Dendritic cell treated with granulocyte-macrophage colony-stimulating factor and Interleukin-4, amounts not matched to agents 40 ng/mL and 50 ng/mL, for 4 days (primary cell): ENCODE measurements around the gene GDF7.
"Not testable (repeated sequence)": the region's sequence is repeated elsewhere in the genome, so short reads cannot be mapped to it uniquely, and the experiment has no call there.

Experiments used
- H3K27ac Mint-ChIP-seq: one replicate; pipeline ENCODE4 v1.8.0; 2022; ENCODE audit warnings: mild to moderate bottlenecking, mixed read lengths
- H3K27me3 Mint-ChIP-seq: one replicate; pipeline ENCODE4 v1.8.0; 2022; ENCODE audit warnings: mild to moderate bottlenecking, mixed read lengths
- H3K36me3 Mint-ChIP-seq: one replicate; pipeline ENCODE4 v1.8.0; 2022; ENCODE audit warnings: low read depth, mixed read lengths
- H3K4me1 Mint-ChIP-seq: one replicate; pipeline ENCODE4 v1.8.0; 2022; ENCODE audit warnings: low read depth, mixed read lengths
- H3K4me3 Mint-ChIP-seq: one replicate; pipeline ENCODE4 v1.8.0; 2022; ENCODE audit warnings: mild to moderate bottlenecking, moderate library complexity, mixed read lengths
- H3K9me3 Mint-ChIP-seq: one replicate; pipeline ENCODE4 v1.8.0; 2022; ENCODE audit warnings: mixed read lengths
- intact Hi-C: fragments of 100-400 bp; cut with micrococcal nuclease; formaldehyde crosslinking; loops from one replicate; pipeline ENCODE4 v1.15.0; 2022

The GDF7 gene

DNA sequence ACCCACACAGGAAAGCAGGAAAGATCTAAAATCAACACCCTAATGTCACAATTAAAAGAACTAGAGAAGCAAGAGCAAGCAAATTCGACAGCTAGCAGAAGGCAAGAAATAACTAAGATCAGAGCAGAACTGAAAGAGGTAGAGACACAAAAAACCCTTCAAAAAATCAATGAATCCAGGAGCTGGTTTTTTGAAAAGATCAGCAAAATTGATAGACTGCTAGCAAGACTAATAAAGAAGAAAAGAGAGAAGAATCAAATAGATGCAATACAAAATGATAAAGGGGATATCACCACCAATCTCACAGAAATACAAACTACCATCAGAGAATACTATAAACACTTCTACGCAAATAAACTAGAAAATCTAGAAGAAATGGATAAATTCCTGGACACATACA is 47.5 kb downstream of the GDF7 start:
- Mint-ChIP-seq H3K4me1 (peaks cover 15% of the 10 kb centered on the region), H3K9me3 (peaks cover 19% of the 10 kb centered on the region), H3K36me3 (peaks cover 29% of the 10 kb centered on the region)
- intact Hi-C loops, H3K27me3 Mint-ChIP-seq, H3K4me3 Mint-ChIP-seq, H3K27ac Mint-ChIP-seq: not testable (repeated sequence)

DNA sequence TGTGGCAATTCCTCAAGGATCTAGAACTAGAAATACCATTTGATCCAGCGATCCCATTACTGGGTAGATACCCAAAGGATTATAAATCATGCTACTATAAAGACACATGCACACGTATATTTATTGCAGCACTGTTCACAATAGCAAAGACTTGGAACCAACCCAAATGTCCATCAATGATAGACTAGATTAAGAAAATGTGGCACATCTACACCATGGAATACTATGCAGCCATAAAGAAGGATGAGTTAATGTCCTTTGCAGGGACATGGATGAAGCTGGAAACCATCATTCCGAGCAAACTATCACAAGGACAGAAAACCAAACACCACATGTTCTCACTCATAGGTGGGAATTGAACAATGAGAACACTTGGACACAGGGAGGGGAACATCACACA is 49.2 kb downstream of the GDF7 start:
- peaks cover 26% of the 10 kb centered on the region for H3K36me3 Mint-ChIP-seq
- H3K27me3 Mint-ChIP-seq, H3K27ac Mint-ChIP-seq, intact Hi-C loops, H3K4me3 Mint-ChIP-seq: not testable (repeated sequence)
- H3K9me3 Mint-ChIP-seq = peaks cover 28% of the 10 kb centered on the region
- H3K4me1 Mint-ChIP-seq = peaks cover 15% of the 10 kb centered on the region

DNA sequence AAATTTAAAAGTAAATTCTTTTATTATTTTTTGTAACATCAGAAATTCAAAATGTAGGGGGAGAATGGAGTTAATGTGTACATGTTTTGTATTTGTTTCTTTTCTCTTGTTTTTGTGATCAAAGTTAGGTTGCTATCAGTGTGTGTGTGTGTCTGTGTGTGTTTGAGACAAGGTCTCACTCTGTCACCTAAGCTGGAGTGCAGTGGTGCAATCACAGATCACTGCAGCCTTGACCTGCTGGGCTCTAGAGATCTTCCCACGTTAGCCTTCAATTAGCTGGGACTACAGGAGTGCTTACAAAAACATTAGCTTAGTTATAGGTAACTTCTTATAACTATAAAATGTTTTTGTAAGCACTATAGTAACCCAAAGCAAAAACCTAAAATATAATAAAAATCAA is 50.7 kb downstream of the GDF7 start:
- Mint-ChIP-seq H3K9me3 (peaks cover 28% of the 10 kb centered on the region), H3K27ac (no peak overlapping the region), H3K36me3 (peaks cover 28% of the 10 kb centered on the region), H3K27me3 (no peaks in the 10 kb centered on the region), H3K4me3 (no peak overlapping the region), H3K4me1 (peaks cover 15% of the 10 kb centered on the region)
- intact Hi-C loops = no loop called here

DNA sequence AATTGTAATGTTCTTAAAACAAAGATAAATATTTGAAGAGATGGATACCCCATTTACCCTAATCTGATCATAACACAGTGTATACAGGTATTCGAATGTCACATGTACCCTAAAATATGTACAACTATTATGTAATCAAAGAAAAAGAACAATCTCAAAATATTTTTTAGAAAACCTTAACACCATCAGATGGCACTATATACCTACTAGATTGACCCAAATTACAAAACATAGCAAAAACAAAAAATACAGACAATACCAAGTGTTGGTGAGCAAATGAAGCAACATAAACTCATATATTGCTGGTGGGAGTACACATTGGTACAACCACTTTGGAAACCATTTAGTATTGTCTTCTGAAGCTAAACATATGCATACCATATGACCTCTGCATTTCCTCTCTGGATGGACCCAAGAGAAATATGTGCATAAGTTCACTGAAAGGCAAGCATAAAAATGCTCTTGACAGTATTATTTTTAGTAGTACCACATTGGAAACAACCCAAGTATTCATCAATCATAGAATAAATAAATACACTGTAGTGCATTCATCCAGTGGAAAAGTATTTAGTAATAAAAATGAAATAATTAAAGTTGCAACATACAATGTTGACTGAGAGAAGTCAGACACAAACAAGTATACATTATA is 55.8 kb downstream of the GDF7 start:
- Mint-ChIP-seq H3K9me3 (peaks cover 25% of the 10 kb centered on the region), H3K4me1 (no peaks in the 10 kb centered on the region), H3K4me3 (no peak overlapping the region), H3K27ac (no peak overlapping the region), H3K27me3 (no peaks in the 10 kb centered on the region), H3K36me3 (peaks cover 18% of the 10 kb centered on the region)
- intact Hi-C loops = no loop called here

DNA sequence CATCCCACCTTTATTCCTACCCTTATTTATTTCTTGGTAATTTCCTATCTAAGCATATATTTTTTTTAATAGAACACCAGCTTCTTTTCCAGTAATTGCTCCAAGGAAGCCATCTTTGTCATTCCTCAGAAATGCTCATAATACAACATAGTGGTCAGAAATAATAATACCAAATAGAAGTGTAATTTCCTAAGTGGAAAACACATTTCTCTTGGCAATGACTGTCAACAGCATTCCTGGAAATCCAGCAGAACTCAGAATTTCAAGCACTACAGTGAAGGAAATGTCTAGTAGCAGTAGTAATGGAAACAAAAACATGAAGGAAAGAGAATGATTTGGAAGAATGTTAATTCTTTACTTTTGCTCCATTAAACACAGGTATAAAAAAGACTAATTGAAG is 56.6 kb downstream of the GDF7 start:
- Mint-ChIP-seq H3K4me3 (no peak overlapping the region), H3K4me1 (peaks cover 8% of the 10 kb centered on the region), H3K27me3 (no peaks in the 10 kb centered on the region), H3K27ac (no peak overlapping the region), H3K36me3 (peaks cover 18% of the 10 kb centered on the region), H3K9me3 (peaks cover 16% of the 10 kb centered on the region)
- intact Hi-C loops = no loop called here

DNA sequence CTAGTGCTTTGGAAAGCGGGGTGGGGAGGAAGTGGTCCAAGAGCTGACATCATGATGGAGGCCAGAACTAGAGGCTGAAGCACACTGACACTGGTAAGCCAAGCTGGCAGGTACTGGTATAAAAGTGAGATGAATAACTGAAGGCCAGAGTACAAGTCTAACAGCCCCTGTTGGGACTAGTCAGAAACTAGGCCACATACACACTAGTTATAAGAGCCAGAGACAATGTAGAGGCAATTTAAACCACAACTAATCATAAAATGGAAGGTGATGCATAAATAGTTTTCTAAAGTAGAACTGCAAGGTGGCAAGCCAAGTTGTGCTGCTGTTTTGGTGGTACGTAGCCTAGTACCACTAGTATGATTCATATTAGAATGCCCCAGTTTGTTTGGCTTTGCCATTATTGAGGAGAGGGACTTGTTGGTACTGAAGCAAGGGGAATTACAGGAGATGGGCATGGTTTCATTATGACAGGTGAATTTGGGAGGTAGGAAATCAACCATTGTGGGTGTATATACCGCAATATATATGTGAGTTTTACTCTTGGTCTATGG is 57.6 kb downstream of the GDF7 start:
- Mint-ChIP-seq H3K36me3 (peaks cover 18% of the 10 kb centered on the region), H3K4me3 (no peak overlapping the region), H3K4me1 (peaks cover 12% of the 10 kb centered on the region), H3K27ac (no peak overlapping the region), H3K9me3 (peaks cover 7% of the 10 kb centered on the region), H3K27me3 (no peaks in the 10 kb centered on the region)
- intact Hi-C loops = no loop called here

DNA sequence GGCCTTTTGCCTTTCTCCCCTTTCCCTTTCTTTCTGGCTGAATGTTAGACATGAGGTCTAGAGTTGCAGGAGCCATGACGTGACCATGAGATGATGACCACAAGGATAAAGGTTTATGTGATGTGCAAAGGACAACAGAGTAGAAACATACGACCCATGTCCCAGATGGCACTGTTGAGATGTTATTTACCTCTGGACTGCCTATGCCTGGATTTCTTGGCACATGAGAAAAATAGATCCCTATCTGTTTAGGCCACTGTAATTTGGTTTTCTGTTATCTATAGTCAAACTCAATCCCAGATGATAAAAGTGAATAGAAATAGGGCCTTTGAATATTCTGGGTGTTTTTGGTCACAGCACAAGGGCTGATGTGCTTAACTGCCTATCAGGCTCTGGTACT is 58.8 kb downstream of the GDF7 start:
- peaks cover 23% of the 10 kb centered on the region for H3K36me3 Mint-ChIP-seq
- no peaks in the 10 kb centered on the region for H3K27me3 Mint-ChIP-seq
- H3K9me3 Mint-ChIP-seq = no peaks in the 10 kb centered on the region
- peaks cover 12% of the 10 kb centered on the region for H3K4me1 Mint-ChIP-seq
- intact Hi-C loops = no loop called here
- no peak overlapping the region for H3K4me3 Mint-ChIP-seq
- H3K27ac Mint-ChIP-seq = no peak overlapping the region

DNA sequence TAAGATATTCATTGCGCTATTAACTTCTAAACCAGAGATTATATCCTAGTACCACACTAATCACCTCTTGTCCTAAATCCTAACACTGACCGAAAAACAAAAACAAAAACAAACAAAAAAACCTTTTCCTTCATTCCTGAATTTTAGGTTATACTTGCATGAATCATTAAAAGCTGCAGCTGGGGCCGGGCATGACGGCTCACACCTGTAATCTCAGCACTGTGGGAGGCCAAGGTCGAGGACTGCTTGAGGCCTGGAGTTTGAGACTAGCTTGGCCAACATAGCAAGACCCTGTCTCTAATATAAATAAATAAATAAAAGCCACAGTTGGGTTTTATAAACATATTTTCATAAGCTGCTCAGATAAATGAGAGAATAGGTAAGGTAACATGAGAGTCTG is 60.0 kb downstream of the GDF7 start:
- intact Hi-C loops = no loop called here
- no peaks in the 10 kb centered on the region for H3K9me3 Mint-ChIP-seq
- H3K36me3 Mint-ChIP-seq = peaks cover 22% of the 10 kb centered on the region
- H3K4me1 Mint-ChIP-seq = peaks cover 12% of the 10 kb centered on the region
- H3K27me3 Mint-ChIP-seq = no peaks in the 10 kb centered on the region
- H3K4me3 Mint-ChIP-seq = no peak overlapping the region
- H3K27ac Mint-ChIP-seq = no peak overlapping the region

DNA sequence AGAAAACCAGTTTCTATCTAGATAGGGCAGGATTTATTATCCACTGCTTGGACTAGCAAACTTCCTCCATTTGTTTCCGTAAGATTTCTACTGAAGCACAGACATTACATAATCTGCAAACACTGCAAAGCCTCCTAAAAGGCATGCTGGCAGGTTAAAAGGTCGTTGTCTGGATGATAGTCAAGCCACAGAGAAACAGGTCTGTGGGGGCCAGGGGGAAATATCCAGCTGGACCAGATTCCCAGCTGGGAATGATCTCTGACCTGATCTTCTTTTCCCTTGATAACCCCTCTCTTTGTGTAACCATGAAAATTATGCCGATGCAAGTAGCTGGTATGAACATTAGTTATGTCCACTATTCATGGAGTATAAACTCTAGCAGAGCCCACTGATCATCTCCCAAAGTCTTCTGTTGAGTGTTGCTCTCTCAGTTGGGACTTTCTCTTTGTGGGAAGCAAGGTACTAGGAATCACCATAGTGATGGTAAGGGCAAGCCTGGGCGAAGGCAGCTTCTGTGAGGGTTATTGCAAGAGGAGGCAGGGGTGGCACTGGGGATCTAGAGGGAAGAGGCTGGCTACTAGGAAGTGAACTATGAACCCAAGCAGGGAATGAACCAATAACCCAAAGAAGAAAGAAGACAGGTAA is 61.3 kb downstream of the GDF7 start:
- Mint-ChIP-seq H3K4me1 (peaks cover 12% of the 10 kb centered on the region), H3K9me3 (no peaks in the 10 kb centered on the region), H3K36me3 (peaks cover 22% of the 10 kb centered on the region), H3K27ac (peak overlapping the region; percentile 14), H3K4me3 (no peak overlapping the region), H3K27me3 (no peaks in the 10 kb centered on the region)
- intact Hi-C loops = no loop called here
